Cerebellar cortex (tissue), 1 donor: ENCODE data around the gene ERC1.

Source experiments
- DNase-seq: peaks from one replicate; pipeline ENCODE4 v3.0.0-alpha.2; 2015; ENCODE audit warnings: low spot score

Gene ERC1

DNA sequence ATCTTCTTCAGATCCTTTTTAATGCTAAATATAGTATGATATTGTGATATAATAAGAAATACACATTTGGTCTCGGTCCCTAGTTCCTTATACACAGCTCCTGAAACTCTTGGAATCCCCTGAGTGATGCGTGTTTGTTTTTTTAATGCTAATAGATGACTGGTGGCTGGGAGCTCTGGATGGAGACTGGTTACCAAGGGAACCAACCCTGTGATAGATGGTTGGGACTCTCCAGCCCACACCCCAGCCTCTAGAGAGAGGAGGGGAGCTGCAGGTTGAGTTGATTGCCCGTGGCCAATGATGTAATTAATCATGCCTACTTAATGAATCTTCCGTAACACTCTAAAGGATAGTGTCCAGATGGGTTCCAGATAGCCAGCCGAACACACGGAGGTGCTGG lies 462.8 kb downstream of the ERC1 start:
- no peak for DNase-seq

DNA sequence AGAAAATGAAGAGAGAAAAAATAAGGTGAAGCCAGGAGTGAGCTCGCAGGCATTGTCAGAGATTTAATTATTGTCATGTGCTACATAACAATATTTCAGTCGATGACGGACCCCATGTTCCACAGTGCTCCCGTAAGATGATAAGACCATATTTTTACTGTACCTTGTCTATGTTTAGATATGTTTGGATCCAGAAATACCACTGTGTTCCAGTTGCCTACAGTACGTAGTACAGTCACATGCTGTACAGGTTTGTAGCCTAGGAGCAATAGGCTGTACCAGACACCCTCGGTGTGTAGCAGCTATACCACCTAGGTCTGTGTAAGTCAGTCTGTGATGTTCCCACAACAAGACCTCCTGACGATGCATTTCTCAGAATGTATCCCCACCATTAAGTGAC lies 465.9 kb downstream of the ERC1 start:
- no peak for DNase-seq

DNA sequence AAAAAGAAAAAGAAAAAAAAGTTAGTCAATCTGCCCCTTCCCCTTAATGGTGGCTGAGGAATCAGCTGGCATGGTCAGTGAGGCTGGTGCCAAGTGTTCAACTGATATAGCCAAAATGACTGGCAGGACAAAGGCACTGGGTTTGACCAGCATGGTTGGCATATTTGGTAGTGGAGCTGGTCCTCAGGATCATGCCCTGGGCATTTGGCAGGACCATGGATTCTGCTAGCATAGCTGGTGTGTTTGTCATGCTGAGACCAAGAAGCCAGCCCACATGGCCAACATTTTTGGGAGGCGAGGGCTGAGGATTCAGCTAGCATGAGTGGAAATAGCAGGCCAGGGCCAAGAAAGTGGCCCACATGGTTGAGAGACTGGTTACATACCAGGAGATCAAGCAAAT lies 466.9 kb downstream of the ERC1 start:
- peak; percentile 13 for DNase-seq

DNA sequence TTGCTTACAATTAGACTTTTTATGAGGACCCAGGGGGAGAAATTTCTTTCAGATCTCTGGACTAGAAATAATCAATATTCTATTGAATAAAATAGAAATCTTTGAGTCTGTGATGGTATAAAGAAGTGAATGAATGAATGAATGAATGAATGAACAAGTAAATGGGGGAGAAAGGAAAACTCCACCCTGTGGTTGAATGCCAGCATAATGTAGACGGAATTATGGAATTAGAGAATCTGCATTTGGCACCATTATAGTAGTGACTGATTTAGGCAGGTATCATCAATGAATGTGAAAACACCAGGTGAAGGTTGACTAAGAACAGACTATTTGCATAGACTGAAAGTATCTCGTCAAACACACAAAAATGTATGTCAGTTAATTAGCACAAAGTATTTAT lies 468.3 kb downstream of the ERC1 start:
- DNase-seq, result no peak

DNA sequence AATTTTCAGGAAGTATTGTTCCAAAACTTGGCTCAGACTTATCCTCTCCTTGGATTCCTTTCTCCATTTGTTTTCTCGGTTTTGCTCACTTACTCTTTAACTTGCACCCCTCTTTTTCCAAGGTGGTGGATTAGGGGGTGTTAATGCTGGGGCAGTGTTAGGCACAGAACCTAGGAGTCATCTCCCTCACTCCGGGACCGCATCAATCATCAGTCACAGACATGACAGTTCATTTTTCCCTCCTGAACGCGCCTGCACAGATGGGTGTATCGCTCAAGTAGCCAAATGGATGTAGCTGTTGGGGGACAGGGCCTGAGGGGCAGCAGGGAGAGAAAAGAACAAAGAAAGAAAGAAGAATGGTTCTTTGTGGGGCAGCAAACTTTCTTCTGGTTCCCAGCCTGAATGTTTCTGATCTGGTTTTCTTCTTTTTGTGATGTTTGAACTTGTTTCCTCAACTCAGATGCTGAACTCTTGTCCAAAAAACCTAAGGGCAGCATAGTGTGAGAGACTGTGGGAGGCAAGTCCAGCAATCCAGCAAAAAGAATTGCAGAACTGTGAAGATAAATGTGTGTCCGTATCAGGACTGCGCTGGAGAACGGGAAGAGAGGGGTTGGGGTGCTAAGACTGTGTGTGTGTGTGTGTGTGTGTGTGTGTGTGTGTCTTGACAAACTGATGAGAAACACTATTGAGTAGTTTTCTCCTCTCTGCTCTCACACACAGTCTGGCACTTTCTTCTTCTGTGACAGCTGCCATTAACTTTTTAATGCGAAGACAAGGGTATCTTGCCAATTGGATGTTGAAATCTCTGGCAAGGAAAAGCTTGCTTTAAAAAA lies 472.3 kb downstream of the ERC1 start:
- DNase-seq, result no peak

DNA sequence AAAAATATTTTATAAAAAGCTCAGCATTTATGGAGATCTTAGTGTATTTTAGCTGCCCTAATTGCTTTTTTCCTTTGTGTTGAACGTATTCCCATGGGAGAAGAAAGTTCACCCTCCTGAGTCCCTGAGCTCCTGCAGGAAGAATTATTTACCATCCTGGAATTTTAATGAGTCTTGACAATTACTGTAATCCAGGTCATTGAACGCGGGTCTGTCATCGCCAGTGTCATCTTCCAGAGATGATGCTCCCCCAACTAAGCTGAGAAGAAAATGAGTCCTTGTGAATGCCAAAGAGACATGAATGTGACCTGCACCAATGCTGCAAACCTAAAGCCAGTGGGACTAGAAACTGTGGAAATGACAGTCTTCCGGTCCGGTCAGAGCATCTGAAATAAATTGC lies 473.9 kb downstream of the ERC1 start:
- DNase-seq, result no peak

DNA sequence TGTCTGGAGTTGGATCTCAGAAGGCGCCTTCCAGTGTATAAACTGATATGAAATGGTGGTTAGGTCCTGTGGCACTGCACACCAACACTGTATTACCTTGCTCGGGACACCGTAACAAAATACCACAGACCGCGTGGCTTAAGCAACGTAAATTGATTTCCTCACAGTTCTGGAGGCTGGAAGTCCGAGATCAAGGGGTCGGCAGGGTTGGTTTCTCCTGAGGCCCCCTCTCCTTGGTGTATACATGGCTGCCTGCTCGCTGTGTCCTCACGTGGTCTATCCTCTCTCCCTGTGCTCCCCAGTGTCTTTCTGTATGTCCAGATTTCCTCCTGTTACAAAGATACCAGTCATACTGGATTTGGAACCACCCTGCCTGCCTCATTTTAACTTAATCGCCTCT lies 475.0 kb downstream of the ERC1 start:
- DNase-seq, result no peak

DNA sequence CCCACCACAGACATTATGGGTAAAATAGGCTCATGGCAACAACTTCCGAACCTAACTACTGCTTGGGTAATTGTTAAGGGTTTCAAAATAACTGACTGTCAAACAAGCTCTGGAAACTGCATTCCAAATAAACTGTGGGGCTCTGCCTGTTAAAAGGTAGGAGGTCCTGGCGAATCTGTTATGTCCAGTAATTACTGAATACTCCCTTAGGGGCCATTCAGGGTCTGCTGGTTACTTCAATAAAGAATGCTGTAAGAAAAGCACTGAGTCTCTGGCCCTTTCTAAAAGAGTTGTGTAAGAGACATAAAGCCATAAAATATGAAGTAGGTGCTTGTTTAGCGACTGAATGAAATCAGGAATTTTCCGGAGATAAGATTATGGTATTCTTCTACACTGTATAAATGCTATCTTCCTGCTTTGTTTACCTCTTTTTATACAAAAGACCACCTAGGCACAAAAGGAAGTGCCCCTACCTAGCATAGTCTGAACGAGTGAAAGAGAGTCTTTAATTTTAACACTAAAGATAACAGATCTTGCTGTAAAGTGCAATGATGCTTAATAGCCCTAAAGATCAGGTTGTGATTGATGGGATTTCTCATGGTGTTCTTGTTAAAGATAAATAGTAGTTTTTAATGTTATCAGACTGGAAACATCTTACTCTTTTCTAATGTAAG lies 475.6 kb downstream of the ERC1 start:
- DNase-seq, result no peak

DNA sequence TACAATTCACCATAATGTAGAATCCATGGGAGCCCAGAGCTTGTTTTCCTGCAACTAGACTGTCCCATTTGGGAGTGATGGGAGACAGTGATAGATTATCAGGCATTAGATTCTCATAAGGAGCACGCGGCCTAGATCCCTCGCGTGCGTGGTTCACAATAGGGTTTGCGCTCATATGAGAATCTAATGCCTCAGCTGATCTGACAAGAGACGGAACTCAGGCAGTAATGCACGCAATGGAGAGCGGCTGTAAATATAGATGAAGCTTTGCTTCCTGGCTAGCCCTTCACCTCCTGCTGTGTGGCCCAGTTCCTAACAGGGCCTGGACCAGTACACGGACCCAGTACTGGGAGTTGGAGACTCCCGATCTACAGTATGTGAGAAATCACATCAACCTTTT lies 476.7 kb downstream of the ERC1 start:
- peak; percentile 21 for DNase-seq

DNA sequence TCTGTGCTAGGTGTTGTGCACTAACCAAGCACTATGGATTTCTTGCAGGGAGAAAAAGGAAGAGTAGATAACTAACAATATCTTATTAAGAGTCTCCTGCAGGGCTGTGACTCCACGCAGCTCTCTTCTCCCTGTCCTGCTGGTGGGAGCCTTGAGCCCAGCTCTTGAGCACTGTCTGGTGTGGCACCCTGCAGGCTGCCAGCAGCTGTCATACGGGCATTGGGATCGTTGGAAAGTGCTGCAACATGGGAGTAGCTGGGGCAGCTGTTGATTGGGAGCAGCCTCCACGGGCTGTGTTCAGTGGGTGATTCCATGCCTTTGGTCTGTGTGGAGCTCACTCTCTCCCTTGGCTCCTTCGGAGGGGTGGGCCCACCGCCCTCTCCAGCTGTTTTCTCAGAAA lies 478.0 kb downstream of the ERC1 start:
- no peak for DNase-seq

DNA sequence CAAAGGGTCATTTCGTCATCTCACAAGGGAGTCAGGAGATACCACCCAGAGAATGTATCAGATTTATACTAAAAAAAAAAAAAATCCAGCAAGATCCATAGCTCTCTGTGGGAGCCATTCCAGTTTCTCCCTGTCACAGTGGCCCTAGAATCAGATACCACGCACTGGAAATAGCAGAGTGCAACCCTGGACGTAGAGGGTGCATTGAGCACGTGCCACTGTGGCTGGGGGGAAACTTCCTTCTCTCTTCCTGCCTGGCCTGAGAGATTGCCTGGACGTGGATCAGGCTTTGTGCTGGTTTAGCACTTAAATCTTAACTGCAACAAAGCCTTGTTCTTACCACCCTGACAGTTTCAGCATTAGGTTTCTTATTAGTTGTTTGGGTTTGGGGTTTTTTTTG lies 479.0 kb downstream of the ERC1 start:
- no peak for DNase-seq

DNA sequence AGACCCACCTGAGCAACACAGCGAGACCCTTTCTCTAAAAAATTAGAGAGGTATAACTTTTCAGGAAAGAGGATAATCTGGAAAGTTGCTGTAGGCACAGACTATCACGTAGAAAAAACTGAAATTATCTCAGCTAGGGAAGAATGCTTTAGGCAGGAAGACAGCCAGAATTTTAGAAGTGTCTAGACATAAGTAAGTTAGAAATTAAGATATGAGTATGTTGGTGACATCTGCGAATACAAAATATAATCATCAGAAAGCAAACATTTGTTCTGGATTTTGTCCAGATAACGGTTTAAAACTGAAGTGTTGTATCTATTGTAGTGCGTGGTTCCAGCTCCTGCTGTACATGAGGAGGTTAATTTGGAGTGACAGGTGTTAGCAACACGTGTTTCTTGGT lies 480.2 kb downstream of the ERC1 start:
- DNase-seq, result no peak

DNA sequence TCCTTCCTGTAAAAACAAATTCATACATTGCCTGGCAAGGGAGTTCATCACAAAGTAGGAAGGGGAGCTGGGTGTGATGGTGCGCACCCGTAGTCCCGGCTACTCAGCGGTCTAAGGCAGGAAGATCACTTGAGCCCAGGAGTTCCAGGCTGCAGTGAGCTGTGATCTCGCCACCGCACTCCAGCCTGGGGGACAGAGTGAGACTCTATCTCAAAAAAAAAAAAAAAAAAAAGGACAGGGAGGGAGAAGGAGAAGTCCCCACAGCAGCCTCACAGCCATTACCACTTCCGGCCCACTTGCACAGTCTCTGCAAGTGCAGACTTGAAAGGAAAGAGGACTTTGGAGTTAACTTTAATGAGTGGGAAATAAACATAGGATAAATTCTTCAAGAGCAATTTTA lies 482.4 kb downstream of the ERC1 start:
- DNase-seq, result no peak

DNA sequence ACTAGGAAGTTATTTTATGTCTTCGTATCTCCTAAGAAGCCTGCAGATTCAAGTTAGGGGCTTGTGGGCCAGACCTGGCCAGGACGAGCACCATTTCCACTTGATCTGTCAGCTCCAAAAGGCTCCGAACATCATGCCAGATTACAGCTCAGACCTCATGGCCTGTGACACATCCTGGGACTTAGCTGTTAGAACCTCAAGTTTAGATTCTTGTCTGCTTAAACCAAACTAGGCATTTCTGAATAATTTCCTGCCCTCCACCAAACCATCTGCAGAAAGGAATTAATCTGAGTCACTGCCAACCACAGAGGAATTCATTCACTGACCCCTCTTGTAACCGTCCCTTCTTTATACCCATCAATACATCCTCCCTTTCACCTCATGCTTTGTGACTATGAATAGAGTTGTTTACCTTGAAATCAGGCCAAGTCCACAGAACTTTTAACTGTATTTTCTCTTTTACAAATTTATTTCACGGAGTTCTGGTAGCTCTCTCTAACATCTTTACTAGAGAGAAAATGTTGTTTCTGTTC lies 483.1 kb downstream of the ERC1 start:
- DNase-seq, result no peak

DNA sequence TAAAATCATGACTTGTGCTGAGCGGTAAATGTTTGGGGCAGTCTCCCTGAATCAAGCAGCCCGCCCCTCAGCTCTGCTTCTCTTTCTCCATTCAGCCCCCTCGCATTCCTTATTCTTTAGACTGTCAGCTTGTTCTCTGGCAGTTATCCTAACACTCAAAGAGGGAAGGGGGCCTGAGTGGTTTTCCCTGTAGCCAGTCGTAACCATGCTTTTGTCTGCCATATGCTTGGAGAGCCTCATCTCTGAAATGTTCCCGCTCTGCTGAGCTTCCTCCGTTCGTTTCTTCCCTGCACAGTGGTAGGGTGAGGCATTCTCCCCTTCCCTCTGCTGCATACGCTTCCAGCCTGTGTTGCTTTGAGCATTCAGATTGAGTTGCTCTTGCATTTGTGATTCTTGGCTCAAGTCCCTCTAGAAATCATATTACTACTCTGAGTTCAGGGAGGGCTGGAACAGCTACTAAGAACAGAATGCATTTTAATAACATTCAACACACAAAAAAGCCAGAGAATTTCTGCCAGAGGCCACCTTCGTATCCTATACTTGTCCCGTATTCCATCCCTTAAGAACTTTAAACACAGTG lies 483.6 kb downstream of the ERC1 start:
- DNase-seq, result no peak

DNA sequence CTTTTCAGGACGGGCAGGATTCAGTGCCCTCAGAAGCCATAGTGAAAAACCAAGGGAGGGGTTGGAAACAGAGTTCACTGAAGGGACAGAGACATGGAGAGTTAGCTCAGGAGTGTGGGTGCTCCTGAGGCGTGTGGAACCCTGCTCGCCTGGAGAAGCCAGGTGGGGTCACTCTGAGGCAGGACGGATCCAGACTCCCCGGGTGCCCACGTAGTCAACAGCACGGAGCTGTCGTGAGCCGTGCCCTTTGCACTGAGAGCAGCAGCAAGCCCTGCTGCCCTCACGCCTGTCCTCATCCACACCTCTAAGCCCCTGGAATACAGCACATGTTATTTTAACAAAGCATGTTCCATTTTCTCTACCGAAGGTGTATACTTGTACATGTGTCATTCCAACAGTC lies 488.6 kb downstream of the ERC1 start:
- DNase-seq, result no peak

DNA sequence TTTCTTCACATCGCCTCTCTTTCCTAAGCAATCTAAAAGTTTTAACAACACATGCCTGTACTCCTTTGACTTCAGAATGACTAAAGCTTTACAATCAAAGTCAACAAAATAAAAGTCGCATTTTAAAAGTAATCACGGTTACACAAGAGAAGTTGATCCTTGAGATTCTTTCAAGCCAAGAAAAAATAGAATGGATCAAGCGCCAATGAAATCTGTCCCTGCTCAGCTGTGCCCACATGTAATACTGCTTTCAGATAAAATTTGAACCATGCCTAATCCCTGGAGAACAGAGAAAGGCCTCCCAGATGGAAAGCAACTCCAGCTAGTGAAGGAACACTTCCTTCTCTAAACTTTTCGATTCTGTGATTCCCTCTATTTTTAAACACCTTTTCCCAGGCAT lies 490.3 kb downstream of the ERC1 start:
- DNase-seq, result no peak

DNA sequence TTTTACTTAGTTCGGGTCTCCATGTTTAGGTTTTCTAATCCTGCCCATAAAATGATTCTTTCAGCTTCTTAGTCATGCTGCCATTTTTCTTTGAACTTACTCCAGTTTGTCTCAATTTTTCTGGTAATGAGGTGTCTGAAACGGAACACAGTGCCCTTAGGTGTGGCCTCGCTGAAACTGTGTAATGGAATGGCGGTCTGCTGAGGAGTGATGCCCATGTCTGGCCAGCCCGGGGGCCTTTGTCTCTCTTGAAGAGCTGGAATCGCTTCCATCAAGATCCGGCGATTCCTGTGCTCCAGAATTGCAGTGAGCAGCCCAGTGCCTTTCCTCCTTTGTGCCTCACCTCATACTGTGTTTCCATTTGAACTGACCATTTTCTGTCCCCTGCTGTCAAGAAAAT lies 490.9 kb downstream of the ERC1 start:
- DNase-seq, result no peak

DNA sequence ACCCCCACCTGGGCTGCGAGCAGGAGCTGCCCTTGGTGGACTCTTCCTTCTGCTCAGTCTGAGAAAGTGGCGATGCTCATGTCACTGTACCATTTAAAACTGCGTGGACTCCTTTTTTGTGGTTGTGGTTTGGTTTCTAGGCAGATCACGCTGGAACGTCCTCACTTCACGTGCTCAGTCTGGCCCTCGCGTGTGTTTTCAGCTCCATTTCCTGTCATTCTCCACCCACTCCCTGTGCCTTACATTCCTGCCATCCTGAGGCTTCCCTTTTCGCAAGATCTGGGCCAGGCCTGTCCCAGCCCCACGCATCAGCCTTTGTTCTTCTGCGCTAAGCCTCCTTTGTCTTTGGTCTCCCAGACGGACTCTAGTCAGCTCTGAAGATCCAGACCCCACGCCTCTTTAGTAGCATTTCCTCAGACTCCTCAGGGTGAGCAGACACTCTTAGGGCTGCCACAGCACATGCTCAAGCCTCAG lies 497.9 kb downstream of the ERC1 start:
- DNase-seq, result no peak

DNA sequence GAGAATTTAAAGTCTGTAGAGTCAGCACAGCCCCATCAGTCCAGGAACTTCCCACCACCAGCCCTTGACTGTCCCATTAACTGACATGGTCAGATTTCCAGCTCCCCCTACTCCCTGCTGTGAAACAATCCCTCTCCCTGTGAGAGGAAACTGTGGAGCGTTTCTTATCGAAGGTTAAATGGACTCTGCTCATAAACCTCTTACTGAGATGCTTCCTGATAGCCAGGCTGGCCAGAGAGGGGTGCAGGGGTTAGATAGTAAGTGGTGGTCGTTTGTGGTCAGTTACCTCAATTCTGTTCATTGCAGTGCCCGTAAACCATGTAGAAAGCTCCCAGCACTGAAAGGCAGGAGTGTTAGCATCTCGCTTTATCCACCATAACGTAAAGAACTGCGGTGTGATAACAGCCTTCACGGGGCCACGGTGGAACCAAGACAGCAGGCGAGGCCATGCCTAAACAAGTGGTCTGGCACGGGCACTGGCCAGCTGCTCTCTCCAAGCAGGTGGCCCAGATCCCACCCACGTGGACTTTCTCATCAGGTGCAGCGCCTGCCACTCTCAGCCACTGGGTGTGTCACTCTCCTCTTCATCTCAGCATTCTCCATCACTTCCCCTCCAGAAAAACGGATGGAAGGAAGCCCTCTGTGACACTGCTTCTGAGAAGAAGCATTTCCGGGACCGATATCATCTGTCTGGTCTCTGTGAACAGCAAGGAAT lies 501.1 kb downstream of the ERC1 start:
- DNase-seq, result peak; percentile 59

DNA sequence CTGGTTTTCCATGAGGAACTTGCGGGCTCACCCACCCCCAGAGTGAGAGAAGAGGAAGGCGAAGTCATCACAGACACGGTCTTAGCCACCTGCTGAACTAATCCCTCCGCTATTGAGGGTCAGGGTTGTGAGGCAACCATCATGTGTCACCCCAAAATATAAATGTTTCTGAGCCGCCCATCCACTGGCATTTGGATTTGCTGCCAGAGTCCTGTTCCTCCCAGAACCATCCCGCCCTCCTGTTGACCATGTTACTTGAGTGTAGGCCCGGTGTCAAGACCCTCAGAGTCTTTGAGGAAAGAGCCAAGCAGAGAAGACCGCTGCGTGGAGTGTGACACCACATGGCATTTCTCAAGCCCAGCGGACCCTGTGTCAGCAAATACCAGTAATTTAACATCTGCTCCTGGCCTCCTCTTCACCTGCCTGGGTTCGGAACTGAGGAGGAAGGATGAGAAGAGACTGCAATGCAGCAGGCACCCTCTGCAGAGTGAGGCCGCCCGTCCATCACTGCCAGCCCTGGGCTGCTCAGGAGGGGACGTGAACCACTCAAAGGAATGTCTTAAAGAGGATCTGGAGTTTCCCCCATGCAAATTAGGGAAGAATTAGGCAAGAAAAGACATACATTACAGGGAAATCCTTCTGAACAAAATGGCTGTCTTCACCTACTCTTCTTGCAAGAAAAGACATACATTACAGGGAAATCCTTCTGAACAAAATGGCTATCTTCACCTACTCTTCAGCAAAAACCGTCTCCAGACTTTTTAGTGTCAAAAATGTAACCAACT lies 502.9 kb downstream of the ERC1 start:
- DNase-seq, result no peak

DNA sequence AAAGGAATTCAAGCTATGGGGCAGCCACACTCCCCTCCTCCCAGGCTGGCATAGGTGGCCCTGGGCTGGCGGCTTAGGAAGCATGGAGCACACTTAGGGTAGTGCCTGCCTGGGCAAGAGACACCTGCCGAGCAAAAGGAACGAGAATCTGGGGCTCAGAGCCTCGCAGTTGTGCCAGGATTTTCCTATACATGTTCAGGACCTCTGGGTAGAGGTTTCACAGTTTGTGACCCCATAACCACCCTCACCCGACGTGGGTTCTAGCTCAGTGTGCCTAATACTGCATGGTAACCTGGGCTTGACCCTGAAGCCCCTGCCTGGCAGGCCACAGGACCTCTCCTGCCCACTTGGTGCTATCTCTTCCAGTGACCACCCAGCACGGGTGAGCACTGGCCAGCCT lies 503.8 kb downstream of the ERC1 start:
- no peak for DNase-seq
